Breast epithelium (tissue), 4 donors: ENCODE results near the gene ZNF407. TPM values are rescaled to one million over a fixed set of nuclear protein-coding genes. Genes with fewer than 3 reads are reported as not detected.

Experiments used
- DNase-seq, 2 donors: peaks; one replicate each; pipeline ENCODE4 v3.0.0-alpha.2; 2019; ENCODE audit warnings: low spot score in 2 of 2
- H3K27ac ChIP-seq, 2 donors: fragments of 200-600 bp; sonication (generic) in 1 of 2; one replicate each; pipeline ENCODE4 v1.5.1; 2016 to 2019; ENCODE audit warnings: mild to moderate bottlenecking in 1 of 2
- H3K27me3 ChIP-seq, 2 donors: fragments of 200-600 bp; sonication (generic) in 1 of 2; one replicate each; pipeline versions ENCODE4 v1.5.1 to v1.6.0; 2017 to 2019; ENCODE audit warnings: control low read depth in 1 of 2, mild to moderate bottlenecking in 1 of 2
- H3K36me3 ChIP-seq: fragments of 200-600 bp; one replicate; pipeline ENCODE4 v1.5.1; 2019
- H3K4me1 ChIP-seq, 2 donors: fragments of 200-600 bp; sonication (generic); one replicate each; pipeline ENCODE4 v1.5.1; 2016 to 2019; ENCODE audit warnings: control low read depth in 1 of 2
- H3K4me3 ChIP-seq, 3 donors: fragments of 200-600 bp; sonication (generic); 1 replicate in 2 of 3; 2 replicates in 1 of 3; pipeline ENCODE4 v1.5.1; 2016 to 2019; ENCODE audit warnings: mild to moderate bottlenecking in 3 of 3, moderate library complexity in 2 of 3
- H3K9me3 ChIP-seq, 2 donors: fragments of 200-600 bp; sonication (generic) in 1 of 2; one replicate each; pipeline ENCODE4 v1.5.1; 2016 to 2019; ENCODE audit warnings: control low read depth in 1 of 2
- CTCF ChIP-seq, 3 donors: fragments of 450-650 bp; IDR thresholded peaks; one replicate each; pipeline ENCODE4 v1.5.1; 2016 to 2017; ENCODE audit warnings: antibody characterized with exemption in 3 of 3, mild to moderate bottlenecking in 3 of 3, moderate library complexity in 3 of 3
- POLR2A ChIP-seq: fragments of 450-650 bp; IDR thresholded peaks from one replicate; pipeline ENCODE4 v1.6.1; 2016; ENCODE audit warnings: antibody characterized with exemption, mild to moderate bottlenecking, moderate library complexity
- POLR2AphosphoS5 ChIP-seq, 3 donors: sonication (generic); formaldehyde crosslinking; IDR thresholded peaks; one replicate each; pipeline ENCODE4 v1.6.1; 2017; ENCODE audit warnings: antibody characterized with exemption in 3 of 3
- intact Hi-C: fragments of 100-400 bp; cut with DNase I; formaldehyde crosslinking; loops from one replicate; pipeline ENCODE4 v1.15.1; 2023; ENCODE audit warnings: low total_unique reads
- total RNA-seq, 3 donors: library from RNA; depleted of rRNA; stranded (reverse); fragments of >200 nt; gene quantifications; one replicate each; pipeline ENCODE4 v1.1.0, GENCODE V29; 2016

Gene ZNF407
- total RNA-seq, 3 donors from 2014 or later = 14.9 to 30.1 (median 22.3) TPM

- Histone ChIP-seq H3K4me1 (no peaks in the 10 kb centered on the region), H3K27ac (no peak overlapping the region), H3K9me3 (no peaks in the 10 kb centered on the region), H3K4me3 (no peak overlapping the region), H3K27me3 (no peaks in the 10 kb centered on the region), H3K36me3 (no peaks in the 10 kb centered on the region)
- TF ChIP-seq POLR2AphosphoS5 (IDR thresholded peaks at IDR 0.05) (no peak), CTCF (IDR thresholded peaks at IDR 0.05) (no peak), POLR2A (no peak)
- no peak for DNase-seq
- intact Hi-C loops = no loop called here
Observed at GRCh38 chr18:74784752-74785151, 187.1 kb downstream of the ZNF407 start.

GRCh38 chr18:74785632-74786031 is 188.0 kb downstream of the ZNF407 start:
- no peak overlapping the region for H3K4me3 ChIP-seq
- no peak overlapping the region for H3K27ac ChIP-seq
- DNase-seq = no peak
- no peaks in the 10 kb centered on the region for H3K36me3 ChIP-seq
- no peaks in the 10 kb centered on the region for H3K9me3 ChIP-seq
- TF ChIP-seq CTCF (IDR thresholded peaks at IDR 0.05) = no peak
- no peak for TF ChIP-seq POLR2AphosphoS5 (IDR thresholded peaks at IDR 0.05)
- no peak for TF ChIP-seq POLR2A
- no peaks in the 10 kb centered on the region for H3K4me1 ChIP-seq
- H3K27me3 ChIP-seq = no peaks in the 10 kb centered on the region
- intact Hi-C loops = no loop called here

- no peak overlapping the region for H3K4me3 ChIP-seq
- H3K9me3 ChIP-seq = no peaks in the 10 kb centered on the region
- H3K27ac ChIP-seq = no peak overlapping the region
- no peak for DNase-seq
- TF ChIP-seq POLR2AphosphoS5 (IDR thresholded peaks at IDR 0.05) = no peak
- no peak for TF ChIP-seq POLR2A
- no peak for TF ChIP-seq CTCF (IDR thresholded peaks at IDR 0.05)
- H3K36me3 ChIP-seq = no peaks in the 10 kb centered on the region
- H3K4me1 ChIP-seq = no peaks in the 10 kb centered on the region
- intact Hi-C loops = no loop called here
- no peaks in the 10 kb centered on the region for H3K27me3 ChIP-seq
Observed at GRCh38 chr18:74788657-74789056, 191.0 kb downstream of the ZNF407 start.

- TF ChIP-seq POLR2A (no peak), CTCF (IDR thresholded peaks at IDR 0.05) (no peak), POLR2AphosphoS5 (IDR thresholded peaks at IDR 0.05) (no peak)
- Histone ChIP-seq H3K36me3 (no peaks in the 10 kb centered on the region), H3K4me3 (no peak overlapping the region), H3K9me3 (no peaks in the 10 kb centered on the region), H3K4me1 (no peaks in the 10 kb centered on the region), H3K27me3 (no peaks in the 10 kb centered on the region), H3K27ac (no peak overlapping the region)
- DNase-seq = no peak
- intact Hi-C loops = no loop called here
Observed at GRCh38 chr18:74789078-74789477, 191.4 kb downstream of the ZNF407 start.

GRCh38 chr18:74790451-74790850 is 192.8 kb downstream of the ZNF407 start:
- DNase-seq = no peak
- Histone ChIP-seq H3K9me3 (no peaks in the 10 kb centered on the region), H3K27me3 (no peaks in the 10 kb centered on the region), H3K4me3 (no peak overlapping the region), H3K27ac (no peak overlapping the region), H3K36me3 (no peaks in the 10 kb centered on the region), H3K4me1 (no peaks in the 10 kb centered on the region)
- intact Hi-C loops = no loop called here
- TF ChIP-seq POLR2A = no peak
- no peak for TF ChIP-seq POLR2AphosphoS5 (IDR thresholded peaks at IDR 0.05)
- no peak for TF ChIP-seq CTCF (IDR thresholded peaks at IDR 0.05)
